ENCODE data around the gene WDR82. TPM values are rescaled to one million over a fixed set of nuclear protein-coding genes. Genes with fewer than 3 reads are reported as not detected.

The WDR82 gene
- total and polyA plus RNA-seq, 4 experiments from 2014 or later = 62.3 to 150 (median 146) TPM

GRCh38 chr3:52259035-52259434, 19.4 kb downstream of the WDR82 start:
- POLR2A ChIA-PET (ENCODE audit: partially characterized antibody) = interaction anchor here (2.9 to 38.1 kb wide), 4 partner anchors 10 to 22 kb away, joined by 15 to 1950 read pairs (median 23); partner anchors contain the start of genes GLYCTK, PPM1M, TWF2 and WDR82
- Histone ChIP-seq H3K36me3 (ENCODE audit: insufficient read depth, low read length) (peaks cover 80% of the 10 kb centered on the region), H3K4me3 (ENCODE audit: low read length in 2 of 2) (no peak overlapping the region), H3K4me1 (ENCODE audit: insufficient read depth, low read length) (peaks cover 97% of the 10 kb centered on the region), H3K9me3 (ENCODE audit: control insufficient read depth in 1 of 2, low read length in 2 of 2) (no peaks in the 10 kb centered on the region), H3K27me3 (ENCODE audit: insufficient read depth, low read length) (no peaks in the 10 kb centered on the region), H3K27ac (ENCODE audit: low read depth, low read length) (peak overlapping the region; percentile 45)
- Mint-ChIP-seq H3K4me1 (peaks cover 57 to 98% (median 83%) of the 10 kb centered on the region in 4 donors), H3K9me3 (peaks cover 0 to 2% (median 0%) of the 10 kb centered on the region in 8 donors), H3K4me3 (no peak overlapping the region), H3K36me3 (peaks cover 85 to 96% of the 10 kb centered on the region in 2 donors), H3K27me3 (no peaks in the 10 kb centered on the region), H3K27ac (peak overlapping the region; percentile 49 to 97 (median 83))
- no peak for DNase-seq
- CTCF ChIA-PET (ENCODE audit: partially characterized antibody) = interaction anchor here (0.9 to 3.6 kb wide), 8 partner anchors 12 to 80 kb away, joined by 3 to 13 read pairs (median 4); partner anchors contain the start of gene PPM1M
- intact Hi-C loops (cut with micrococcal nuclease) = no loop called here

GRCh38 chr3:52257911-52258310, 20.5 kb downstream of the WDR82 start:
- Mint-ChIP-seq H3K4me3 (peak overlapping the region in 1 of 8 donors; percentile 6), H3K36me3 (peaks cover 81 to 96% of the 10 kb centered on the region in 2 donors), H3K27ac (peak overlapping the region; percentile 64 to 97 (median 86)), H3K9me3 (peaks cover 0 to 2% (median 0%) of the 10 kb centered on the region in 8 donors), H3K27me3 (no peaks in the 10 kb centered on the region), H3K4me1 (peaks cover 57 to 98% (median 85%) of the 10 kb centered on the region in 4 donors)
- H3K27me3 ChIP-seq (ENCODE audit: insufficient read depth, low read length) = no peaks in the 10 kb centered on the region
- intact Hi-C loops (cut with micrococcal nuclease) = no loop called here
- H3K36me3 ChIP-seq (ENCODE audit: insufficient read depth, low read length) = peaks cover 71% of the 10 kb centered on the region
- DNase-seq = no peak
- ChIA-PET POLR2A (ENCODE audit: partially characterized antibody) (interaction anchor here (1.1 to 38.1 kb wide), 5 partner anchors 10 to 36 kb away, joined by 3 to 1950 read pairs (median 20); partner anchors contain the start of genes GLYCTK, PPM1M, TWF2 and WDR82), CTCF (ENCODE audit: partially characterized antibody) (interaction anchor here (1.1 to 3.6 kb wide), 4 partner anchors 14 to 81 kb away, joined by 3 to 13 read pairs (median 4); no protein-coding TSS in a partner anchor)
- no peak overlapping the region for H3K4me3 ChIP-seq (ENCODE audit: low read length in 2 of 2)
- peaks cover 96% of the 10 kb centered on the region for H3K4me1 ChIP-seq (ENCODE audit: insufficient read depth, low read length)
- peak overlapping the region; percentile 45 for H3K27ac ChIP-seq (ENCODE audit: low read depth, low read length)
- no peaks in the 10 kb centered on the region for H3K9me3 ChIP-seq (ENCODE audit: control insufficient read depth in 1 of 2, low read length in 2 of 2)

GRCh38 chr3:52256622-52257021, 21.8 kb downstream of the WDR82 start:
- peak overlapping the region; percentile 22 for H3K27ac ChIP-seq (ENCODE audit: low read depth, low read length)
- ChIA-PET POLR2A (ENCODE audit: partially characterized antibody) (interaction anchor here (1.1 to 38.1 kb wide), 4 partner anchors 8 to 35 kb away, joined by 3 to 1950 read pairs (median 108); partner anchors contain the start of genes GLYCTK, PPM1M, TWF2 and WDR82), CTCF (ENCODE audit: partially characterized antibody) (interaction anchor here (1.0 to 31.1 kb wide), 3 partner anchors 22 to 83 kb away, joined by 3 to 684 read pairs (median 11); partner anchors contain the start of genes GLYCTK and WDR82)
- DNase-seq = no peak
- intact Hi-C loops (cut with micrococcal nuclease) = no loop called here
- H3K27me3 ChIP-seq (ENCODE audit: insufficient read depth, low read length) = no peaks in the 10 kb centered on the region
- peak overlapping the region in 3 of 8 donors; percentile 25 to 53 (median 41) for H3K4me3 Mint-ChIP-seq
- no peak overlapping the region for H3K4me3 ChIP-seq (ENCODE audit: low read length in 2 of 2)
- peaks cover 53 to 98% (median 84%) of the 10 kb centered on the region in 4 donors for H3K4me1 Mint-ChIP-seq
- peaks cover 96% of the 10 kb centered on the region for H3K4me1 ChIP-seq (ENCODE audit: insufficient read depth, low read length)
- H3K36me3 Mint-ChIP-seq = peaks cover 74 to 91% of the 10 kb centered on the region in 2 donors
- peaks cover 0 to 2% (median 0%) of the 10 kb centered on the region in 8 donors for H3K9me3 Mint-ChIP-seq
- H3K27ac Mint-ChIP-seq = peak overlapping the region; percentile 85 to 100 (median 97)
- no peaks in the 10 kb centered on the region for H3K9me3 ChIP-seq (ENCODE audit: control insufficient read depth in 1 of 2, low read length in 2 of 2)
- H3K36me3 ChIP-seq (ENCODE audit: insufficient read depth, low read length) = peaks cover 65% of the 10 kb centered on the region
- H3K27me3 Mint-ChIP-seq = no peaks in the 10 kb centered on the region

- DNase-seq = no peak
- no peak overlapping the region for H3K4me3 ChIP-seq (ENCODE audit: low read length in 2 of 2)
- Mint-ChIP-seq H3K36me3 (peaks cover 71 to 87% of the 10 kb centered on the region in 2 donors), H3K27me3 (no peaks in the 10 kb centered on the region), H3K9me3 (peaks cover 0 to 2% (median 0%) of the 10 kb centered on the region in 8 donors), H3K4me3 (peak overlapping the region in 1 of 8 donors; percentile 18), H3K4me1 (peaks cover 49 to 98% (median 82%) of the 10 kb centered on the region in 4 donors), H3K27ac (peak overlapping the region; percentile 87 to 100 (median 99))
- H3K27me3 ChIP-seq (ENCODE audit: insufficient read depth, low read length) = no peaks in the 10 kb centered on the region
- H3K27ac ChIP-seq (ENCODE audit: low read depth, low read length) = peak overlapping the region; percentile 22
- no peaks in the 10 kb centered on the region for H3K9me3 ChIP-seq (ENCODE audit: control insufficient read depth in 1 of 2, low read length in 2 of 2)
- intact Hi-C loops (cut with micrococcal nuclease) = no loop called here
- ChIA-PET POLR2A (ENCODE audit: partially characterized antibody) (interaction anchor here (1.1 to 38.1 kb wide), 3 partner anchors 15 to 34 kb away, joined by 3 to 1950 read pairs (median 214); partner anchors contain the start of genes GLYCTK, PPM1M, TWF2 and WDR82), CTCF (ENCODE audit: partially characterized antibody) (interaction anchor here (0.9 to 31.1 kb wide), 5 partner anchors 16 to 83 kb away, joined by 3 to 684 read pairs (median 3); partner anchors contain the start of genes GLYCTK, TWF2 and WDR82)
- peaks cover 96% of the 10 kb centered on the region for H3K4me1 ChIP-seq (ENCODE audit: insufficient read depth, low read length)
- H3K36me3 ChIP-seq (ENCODE audit: insufficient read depth, low read length) = peaks cover 60% of the 10 kb centered on the region
Observed at GRCh38 chr3:52256159-52256558, 22.3 kb downstream of the WDR82 start.

- ChIA-PET CTCF (ENCODE audit: partially characterized antibody) (interaction anchor here (2.4 to 31.1 kb wide), 3 partner anchors 12 to 24 kb away, joined by 11 to 684 read pairs (median 74); partner anchors contain the start of genes GLYCTK, PPM1M and WDR82), POLR2A (ENCODE audit: partially characterized antibody) (interaction anchor here (1.1 to 38.1 kb wide), 4 partner anchors 14 to 29 kb away, joined by 6 to 1950 read pairs (median 114); partner anchors contain the start of genes GLYCTK, PPM1M, TLR9 and TWF2)
- Mint-ChIP-seq H3K9me3 (peaks cover 0 to 2% (median 0%) of the 10 kb centered on the region in 8 donors), H3K36me3 (peaks cover 67 to 85% of the 10 kb centered on the region in 2 donors), H3K27me3 (no peaks in the 10 kb centered on the region), H3K4me3 (peak overlapping the region in 4 of 8 donors; percentile 39 to 97 (median 90)), H3K4me1 (peaks cover 55 to 99% (median 84%) of the 10 kb centered on the region in 4 donors), H3K27ac (peak overlapping the region; percentile 97 to 100 (median 100))
- intact Hi-C loops (cut with micrococcal nuclease) = no loop called here
- DNase-seq = no peak
- Histone ChIP-seq H3K9me3 (ENCODE audit: control insufficient read depth in 1 of 2, low read length in 2 of 2) (no peaks in the 10 kb centered on the region), H3K4me3 (ENCODE audit: low read length in 2 of 2) (no peak overlapping the region), H3K27ac (ENCODE audit: low read depth, low read length) (peak overlapping the region; percentile 86), H3K27me3 (ENCODE audit: insufficient read depth, low read length) (no peaks in the 10 kb centered on the region), H3K36me3 (ENCODE audit: insufficient read depth, low read length) (peaks cover 57% of the 10 kb centered on the region), H3K4me1 (ENCODE audit: insufficient read depth, low read length) (peaks cover 99% of the 10 kb centered on the region)
Observed at GRCh38 chr3:52254608-52255007, 23.8 kb downstream of the WDR82 start.

GRCh38 chr3:52253314-52254304, 24.8 kb downstream of the WDR82 start:
- H3K9me3 Mint-ChIP-seq = peaks cover 0 to 2% (median 0%) of the 10 kb centered on the region in 8 donors
- Histone ChIP-seq H3K27ac (ENCODE audit: low read depth, low read length) (peak overlapping the region; percentile 86), H3K4me1 (ENCODE audit: insufficient read depth, low read length) (peaks cover 99% of the 10 kb centered on the region), H3K9me3 (ENCODE audit: control insufficient read depth in 1 of 2, low read length in 2 of 2) (no peaks in the 10 kb centered on the region), H3K36me3 (ENCODE audit: insufficient read depth, low read length) (peaks cover 57% of the 10 kb centered on the region), H3K4me3 (ENCODE audit: low read length in 2 of 2) (peak overlapping the region; percentile 10 to 16), H3K27me3 (ENCODE audit: insufficient read depth, low read length) (no peaks in the 10 kb centered on the region)
- ChIA-PET CTCF (ENCODE audit: partially characterized antibody) (interaction anchor here (1.1 to 31.1 kb wide), 9 partner anchors 8 to 86 kb away, joined by 4 to 684 read pairs (median 16); partner anchors contain the start of genes GLYCTK, PPM1M, TWF2 and WDR82), POLR2A (ENCODE audit: partially characterized antibody) (interaction anchor here (0.6 to 38.1 kb wide), 14 partner anchors 7 to 514 kb away, joined by 3 to 1950 read pairs (median 6); partner anchors contain the start of genes ACY1, GLYCTK, PPM1M and TLR9)
- peak overlapping the region; percentile 97 to 100 (median 100) for H3K27ac Mint-ChIP-seq
- peak; percentile 90 to 97 (median 93) for DNase-seq
- intact Hi-C loops (cut with micrococcal nuclease) = loop anchor here (1.0 kb wide), 4 partner anchors 8 to 25 kb away; partner anchors contain the start of genes PPM1M, TWF2 and WDR82
- H3K27me3 Mint-ChIP-seq = no peaks in the 10 kb centered on the region
- H3K4me3 Mint-ChIP-seq = peak overlapping the region; percentile 85 to 97 (median 90)
- H3K36me3 Mint-ChIP-seq = peaks cover 63 to 84% of the 10 kb centered on the region in 2 donors
- H3K4me1 Mint-ChIP-seq = peaks cover 54 to 99% (median 82%) of the 10 kb centered on the region in 4 donors
